Stimulated activated CD4-positive, alpha-beta T cell treated with anti-CD3 and anti-CD28 coated beads, Interleukin-4, amount 100 ng/mL, for 48 hours (primary cell): ENCODE results near the gene MTHFD1L.
"Not testable (repeated sequence)": the region's sequence is repeated elsewhere in the genome, so short reads cannot be mapped to it uniquely, and the experiment has no call there.

ENCODE experiments used
- DNase-seq, 2 donors: peaks; one replicate each; pipeline ENCODE4 v3.0.0-alpha.2; 2020; ENCODE audit warnings: low read depth in 2 of 2

MTHFD1L gene

GRCh38 chr6:151123641-151124040 is 258.1 kb downstream of the MTHFD1L start:
- not testable (repeated sequence) for DNase-seq

DNA sequence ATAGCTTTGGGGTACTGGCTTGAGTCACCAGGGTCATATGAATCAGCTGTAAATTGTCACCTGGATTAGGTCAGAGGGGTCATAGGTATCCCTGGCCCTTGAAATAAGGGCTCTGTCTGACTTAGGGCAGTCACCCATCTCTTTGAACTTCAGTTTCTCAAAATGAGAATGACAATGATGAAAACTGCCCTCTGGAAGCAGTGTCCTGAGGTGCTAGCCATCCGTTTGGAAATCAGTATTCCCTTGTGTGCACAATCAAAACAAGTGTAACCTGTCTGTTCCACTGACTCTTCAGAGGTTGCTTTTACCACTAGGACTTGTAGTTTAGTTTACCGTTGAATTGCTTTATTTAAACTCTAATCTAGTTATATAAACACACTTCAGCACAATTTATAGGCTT is 259.7 kb downstream of the MTHFD1L start:
- not testable (repeated sequence) for DNase-seq

DNA sequence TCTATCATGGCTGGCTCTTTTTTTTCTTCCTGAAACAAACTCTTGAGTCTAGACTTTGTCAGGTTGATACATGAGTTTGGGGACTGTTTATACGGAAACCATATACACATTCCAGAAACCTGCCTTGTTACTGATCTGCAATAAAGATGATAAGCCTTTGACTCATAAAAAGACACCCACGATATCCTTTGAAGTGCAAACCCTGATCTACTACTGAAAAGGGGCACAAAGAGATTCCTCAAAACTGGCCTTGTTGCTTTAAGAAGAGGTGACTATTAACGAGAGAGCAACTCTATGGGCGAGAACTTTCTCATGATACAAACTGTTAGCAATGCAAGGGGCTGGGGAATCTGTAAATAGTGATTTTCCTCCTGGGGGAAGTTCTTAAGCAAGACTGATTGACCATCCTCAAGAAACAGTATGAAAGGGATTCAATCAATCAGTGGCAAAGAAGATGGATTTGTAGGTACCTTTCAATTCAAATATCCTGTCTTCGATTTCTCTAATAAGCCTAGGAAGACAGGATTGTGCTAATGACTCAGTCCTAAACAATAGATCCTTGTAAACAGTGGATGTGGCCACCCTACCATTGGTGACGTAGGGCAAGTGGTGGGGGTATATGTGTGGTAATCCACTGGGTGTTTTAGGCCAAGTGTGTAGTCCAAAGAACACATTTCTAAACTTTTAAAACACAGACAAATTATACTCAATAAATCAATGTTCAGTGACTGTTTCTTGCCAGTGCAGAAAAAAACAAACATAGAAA is 260.3 kb downstream of the MTHFD1L start:
- not testable (repeated sequence) for DNase-seq

DNA sequence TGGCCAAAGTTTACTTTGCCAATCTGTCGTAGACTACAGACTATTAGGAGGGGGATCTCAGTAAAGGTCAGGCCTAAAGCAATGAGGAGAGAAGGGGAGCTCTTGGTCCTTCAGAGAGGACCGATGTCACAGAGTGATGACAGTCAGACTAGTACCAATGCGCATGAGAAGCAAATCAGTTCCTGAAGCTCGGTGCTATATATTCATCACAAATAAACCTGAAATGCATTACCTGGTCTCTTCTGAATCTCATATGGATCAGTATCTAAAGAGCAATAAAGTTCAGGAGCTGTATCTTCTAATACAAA is 260.9 kb downstream of the MTHFD1L start:
- DNase-seq: not testable (repeated sequence)

GRCh38 chr6:151127133-151127798 is 261.8 kb downstream of the MTHFD1L start:
- not testable (repeated sequence) for DNase-seq

DNA sequence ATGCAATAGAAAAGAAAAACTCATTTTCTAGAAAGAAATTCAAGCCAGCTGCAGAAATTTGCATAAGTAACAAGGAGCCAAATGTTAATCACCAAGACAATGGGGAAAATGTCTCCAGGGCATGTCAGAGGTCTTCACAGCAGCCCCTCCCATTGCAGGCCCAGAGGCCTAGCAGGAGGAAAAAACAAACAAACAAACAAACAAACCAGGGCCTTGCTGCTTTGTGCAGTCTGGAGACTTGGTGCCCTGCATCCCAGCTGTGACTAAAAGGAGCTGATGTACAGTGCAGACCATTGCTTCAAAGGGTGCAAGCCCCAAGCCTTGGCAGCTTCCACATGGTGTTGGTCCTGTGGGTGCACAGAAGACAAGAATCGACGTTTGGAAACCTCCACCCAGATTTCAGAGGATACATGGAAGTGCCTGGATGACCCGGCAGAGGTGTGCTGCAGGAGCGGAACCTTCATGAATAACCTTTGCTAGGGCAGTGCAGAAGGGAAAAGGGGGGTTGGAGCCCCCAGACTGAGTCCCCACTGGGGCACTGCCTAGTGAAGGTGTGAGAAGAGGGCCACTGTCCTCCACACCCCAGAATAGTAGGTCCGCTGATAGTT is 263.4 kb downstream of the MTHFD1L start:
- no peak for DNase-seq

GRCh38 chr6:151130329-151130728 is 264.8 kb downstream of the MTHFD1L start:
- no peak for DNase-seq

- DNase-seq: no peak
Measured at GRCh38 chr6:151131324-151132007, 266.0 kb downstream of the MTHFD1L start.

DNA sequence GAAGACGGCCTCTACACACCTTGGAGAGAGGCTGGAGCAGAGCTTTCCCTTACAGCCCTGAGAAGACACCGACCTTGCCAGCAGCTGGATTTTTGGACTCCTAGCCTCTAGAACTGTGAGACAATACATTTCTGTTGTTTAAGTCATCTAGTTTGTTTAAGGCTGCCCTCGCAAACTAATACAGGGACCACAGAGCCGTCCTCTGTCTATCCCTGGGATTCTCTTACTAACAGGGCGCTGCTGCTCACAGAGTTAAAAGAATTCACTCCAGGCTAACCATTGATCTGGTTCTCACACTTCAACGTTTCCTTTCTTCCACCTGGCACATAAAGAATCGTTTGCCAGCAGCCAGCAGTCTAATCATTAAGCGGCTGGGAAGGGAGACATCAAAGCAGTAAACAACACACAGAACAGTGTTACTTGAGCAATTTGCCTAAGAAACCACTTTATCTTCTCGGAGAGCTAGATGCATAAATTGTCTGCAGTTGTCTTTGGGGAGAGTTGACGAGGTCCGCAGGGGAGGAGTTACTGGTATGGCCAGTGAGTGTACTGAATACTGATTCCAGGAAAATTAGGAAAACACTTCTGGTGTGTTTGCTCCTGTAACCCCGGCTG is 270.7 kb downstream of the MTHFD1L start:
- DNase-seq: no peak

DNA sequence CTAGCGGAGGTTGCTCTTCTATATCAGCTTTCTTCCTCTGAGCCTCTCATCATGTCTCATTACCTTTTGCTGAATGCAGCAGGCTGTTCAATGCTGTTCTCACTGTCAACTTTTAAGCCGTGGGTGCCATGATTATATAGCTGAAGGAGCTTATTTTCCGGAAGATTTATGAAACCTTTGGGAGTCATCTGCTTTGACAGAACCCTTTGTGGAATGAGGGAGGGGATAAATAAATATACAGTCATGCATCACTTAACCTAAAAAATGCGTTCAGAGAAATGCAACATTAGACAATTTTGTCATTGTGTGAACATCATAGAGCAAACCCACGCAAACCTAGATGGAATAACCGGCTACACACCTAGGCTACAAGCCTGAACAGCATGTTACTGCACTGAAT is 272.0 kb downstream of the MTHFD1L start:
- DNase-seq: no peak

- no peak for DNase-seq
Measured at GRCh38 chr6:151139524-151139923, 274.0 kb downstream of the MTHFD1L start.

DNA sequence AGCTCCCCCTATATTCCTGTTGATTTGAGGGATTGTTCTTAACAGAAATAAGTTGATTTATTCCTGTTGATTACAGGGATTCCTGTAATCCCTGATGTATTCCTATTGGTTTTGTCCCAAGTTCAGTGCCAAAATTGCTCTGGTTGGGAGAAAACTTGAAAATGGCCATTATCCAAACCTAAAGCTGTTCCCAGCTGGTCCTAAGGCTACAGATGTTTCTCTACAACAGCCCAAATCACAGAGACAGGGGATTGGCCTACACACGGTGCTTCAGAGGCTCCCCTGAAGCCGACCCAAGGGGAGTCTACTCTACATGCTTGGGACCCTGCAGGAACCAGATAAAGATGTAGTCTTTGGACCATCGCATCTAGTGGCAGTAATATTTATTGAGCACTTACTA is 275.3 kb downstream of the MTHFD1L start:
- no peak for DNase-seq

DNA sequence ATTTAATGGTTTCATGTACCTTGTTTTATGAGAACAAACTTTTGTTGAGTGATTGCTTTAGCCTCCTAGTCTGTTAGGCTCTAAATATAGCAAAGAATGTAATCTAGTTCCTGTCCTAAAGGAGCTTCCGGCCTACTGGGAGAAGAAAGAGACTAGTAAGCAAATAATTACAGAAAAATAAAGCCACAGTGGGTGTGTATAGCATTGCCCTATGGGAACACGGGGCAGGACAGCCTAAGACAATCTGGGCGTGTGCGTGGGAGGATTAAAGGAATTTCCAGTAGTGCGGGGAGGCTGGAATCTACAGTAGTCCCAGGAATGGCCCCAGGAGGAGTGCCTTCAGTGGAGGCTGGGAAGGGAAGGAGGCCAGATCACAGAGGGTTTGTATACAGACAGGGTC is 276.2 kb downstream of the MTHFD1L start:
- no peak for DNase-seq

GRCh38 chr6:151142676-151143075 is 277.2 kb downstream of the MTHFD1L start:
- DNase-seq: no peak

- DNase-seq: no peak
Measured at GRCh38 chr6:151143337-151143736, 277.8 kb downstream of the MTHFD1L start.

GRCh38 chr6:151143806-151144205 is 278.3 kb downstream of the MTHFD1L start:
- no peak for DNase-seq

DNA sequence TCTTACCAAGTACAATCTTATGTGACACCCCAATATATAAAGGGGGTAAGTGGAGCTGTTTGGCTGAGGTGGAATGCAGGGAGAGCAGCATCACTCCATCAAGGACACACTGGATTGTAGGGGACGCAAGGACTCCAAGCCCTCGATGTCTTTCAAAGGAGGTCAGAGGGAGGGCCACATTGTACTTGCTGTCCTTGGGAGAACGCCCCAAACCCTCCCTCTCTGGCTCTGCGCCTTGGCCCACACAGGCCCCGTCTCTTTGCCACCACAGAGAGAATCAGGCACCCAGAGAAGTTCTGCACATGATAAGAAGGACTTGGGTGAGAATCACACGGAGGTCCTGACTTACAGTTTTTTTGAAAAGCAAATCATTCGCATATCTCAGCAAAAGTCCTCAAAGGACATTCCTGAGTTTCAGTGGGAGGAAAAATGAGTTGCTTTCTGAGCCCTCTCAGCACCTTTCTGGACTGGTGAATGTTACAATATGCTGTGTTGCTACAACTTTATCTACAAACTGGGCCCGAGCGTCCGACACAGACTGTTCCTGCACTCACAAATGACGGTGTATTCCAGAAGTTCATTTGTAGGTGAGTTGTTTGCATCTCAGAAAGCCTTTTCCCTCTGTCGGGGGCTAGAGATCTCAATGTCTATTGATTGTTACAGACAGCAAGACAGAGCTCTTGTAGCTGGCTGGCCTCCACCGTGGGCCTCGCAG is 281.8 kb downstream of the MTHFD1L start:
- no peak for DNase-seq

GRCh38 chr6:151148111-151148510 is 282.6 kb downstream of the MTHFD1L start:
- no peak for DNase-seq

DNA sequence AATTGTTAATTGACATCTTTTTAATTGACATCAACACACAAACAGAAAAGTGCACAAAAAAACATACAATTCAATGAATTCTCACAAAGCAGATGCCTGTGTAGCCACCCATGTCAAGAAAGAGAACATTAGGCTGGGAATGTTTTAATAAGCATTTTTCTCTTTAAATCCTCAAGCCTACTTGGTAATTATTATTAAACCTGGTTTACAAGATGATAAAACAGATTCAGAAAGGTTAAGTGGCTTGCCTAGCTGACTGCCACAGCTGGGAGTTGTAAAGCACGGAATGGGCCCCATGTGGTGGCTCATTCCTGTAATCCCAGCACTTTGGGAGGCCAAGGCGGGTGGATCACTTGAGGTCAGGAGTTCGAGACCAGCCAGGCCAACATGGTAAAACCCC is 284.3 kb downstream of the MTHFD1L start:
- no peak for DNase-seq
